Putamen (tissue), 1 donor: ENCODE data around the gene RBCK1.

Source experiments
- DNase-seq: peaks from one replicate; pipeline ENCODE4 v3.0.0-alpha.2; 2016; ENCODE audit warnings: low spot score

The RBCK1 gene

GRCh38 chr20:418858-419365 lies 10.8 kb downstream of the RBCK1 start:
- no peak for DNase-seq

- DNase-seq: no peak
Measured at GRCh38 chr20:419556-420165, 11.6 kb downstream of the RBCK1 start.

DNA sequence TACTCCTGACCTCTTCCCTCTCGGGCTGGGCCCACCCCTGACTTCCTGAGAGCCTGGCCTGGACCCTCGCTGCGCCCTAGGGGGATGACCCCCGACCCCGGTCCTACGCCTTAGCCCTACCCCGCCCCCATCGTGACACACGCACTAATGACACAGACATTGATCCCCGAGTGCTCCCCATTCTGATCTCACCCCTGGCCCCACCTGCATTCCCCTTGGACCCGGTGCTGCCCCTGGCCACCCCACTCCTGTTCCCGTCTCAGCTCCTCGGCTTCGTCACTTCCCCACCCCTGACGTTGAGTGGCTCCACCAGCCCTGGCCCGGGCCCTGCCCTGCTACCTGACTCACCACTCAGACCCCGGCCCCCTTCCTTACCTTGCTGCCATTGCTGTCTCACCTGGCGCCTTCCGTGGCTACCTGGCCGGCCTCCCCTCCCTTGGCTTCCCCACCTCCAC lies 12.1 kb downstream of the RBCK1 start:
- DNase-seq: no peak

DNA sequence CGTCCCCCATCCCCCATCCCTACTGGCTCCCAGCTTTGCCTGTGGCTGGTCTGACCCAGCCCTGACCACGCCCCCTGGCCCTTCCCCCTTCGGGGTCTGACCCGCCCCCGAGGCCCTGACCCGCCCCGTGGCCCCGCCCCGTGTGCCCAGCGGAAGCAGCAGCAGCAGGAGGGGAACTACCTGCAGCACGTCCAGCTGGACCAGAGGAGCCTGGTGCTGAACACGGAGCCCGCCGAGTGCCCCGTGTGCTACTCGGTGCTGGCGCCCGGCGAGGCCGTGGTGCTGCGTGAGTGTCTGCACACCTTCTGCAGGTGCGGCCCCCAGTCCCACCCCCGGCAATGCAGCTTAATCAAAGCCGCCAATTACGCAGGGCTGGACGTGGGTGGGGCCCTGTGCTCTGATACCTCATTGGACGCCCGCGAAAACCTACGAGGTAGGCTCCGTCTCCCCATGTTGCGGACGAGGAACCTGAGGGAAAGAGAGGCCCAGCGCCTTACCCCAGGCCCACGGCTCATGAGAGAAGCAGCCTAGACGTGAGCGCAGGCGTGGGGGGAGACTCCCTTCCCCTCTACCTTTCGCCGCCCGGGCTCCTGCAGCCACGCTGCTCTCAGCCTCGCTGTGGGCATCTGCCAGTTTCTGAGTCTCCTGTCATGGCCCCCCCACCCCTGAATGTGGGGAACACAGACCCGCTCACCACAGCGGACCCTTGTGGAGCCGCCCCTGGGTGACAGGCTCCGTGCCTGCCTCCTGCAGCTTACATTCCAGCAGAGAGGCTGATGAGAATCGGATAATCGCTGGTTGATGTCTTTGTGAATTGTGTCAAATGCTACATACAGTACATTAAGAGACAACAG lies 12.8 kb downstream of the RBCK1 start:
- no peak for DNase-seq

DNA sequence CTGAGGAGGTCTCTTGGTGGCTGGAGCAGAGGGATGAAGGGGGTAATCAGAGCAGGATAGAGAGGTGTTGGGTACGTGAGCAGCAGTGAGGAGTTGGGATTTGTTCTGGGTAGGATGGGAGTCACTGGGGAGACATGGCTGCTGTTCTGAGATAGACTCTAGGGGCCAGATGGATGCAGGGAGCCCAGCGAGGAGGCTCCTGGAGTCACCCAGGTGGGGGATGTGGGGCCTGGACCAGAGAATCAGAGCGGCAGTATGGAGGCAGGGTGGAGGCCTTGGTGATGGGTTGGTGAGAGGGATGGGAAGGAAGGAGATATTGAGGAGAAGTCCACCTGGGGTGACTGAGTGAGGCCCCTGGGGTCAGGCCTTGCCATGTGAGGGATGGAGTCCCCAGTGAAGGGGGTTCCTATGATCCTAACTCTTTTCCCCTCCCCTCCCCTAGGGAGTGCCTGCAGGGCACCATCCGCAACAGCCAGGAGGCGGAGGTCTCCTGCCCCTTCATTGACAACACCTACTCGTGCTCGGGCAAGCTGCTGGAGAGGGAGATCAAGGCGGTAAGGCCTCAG lies 13.7 kb downstream of the RBCK1 start:
- no peak for DNase-seq

GRCh38 chr20:426566-426965 lies 18.5 kb downstream of the RBCK1 start:
- DNase-seq: no peak

DNA sequence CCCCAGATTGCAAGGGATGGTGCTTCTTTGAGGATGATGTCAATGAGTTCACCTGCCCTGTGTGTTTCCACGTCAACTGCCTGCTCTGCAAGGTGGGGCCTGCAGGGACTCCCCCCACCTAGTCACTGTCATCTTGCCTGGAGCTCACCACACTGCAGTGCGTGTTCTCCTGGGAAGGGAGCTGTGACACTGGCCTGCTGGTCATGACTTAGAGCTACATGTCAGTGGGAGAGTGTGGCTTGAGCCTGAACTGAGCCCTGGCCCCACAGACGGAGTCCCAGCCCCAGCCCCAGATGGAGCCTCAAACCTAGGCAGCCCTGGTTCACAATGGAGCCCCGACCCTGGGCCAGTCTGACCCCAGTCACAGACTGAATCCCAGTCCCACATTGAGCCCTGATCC lies 19.3 kb downstream of the RBCK1 start:
- DNase-seq: no peak

DNA sequence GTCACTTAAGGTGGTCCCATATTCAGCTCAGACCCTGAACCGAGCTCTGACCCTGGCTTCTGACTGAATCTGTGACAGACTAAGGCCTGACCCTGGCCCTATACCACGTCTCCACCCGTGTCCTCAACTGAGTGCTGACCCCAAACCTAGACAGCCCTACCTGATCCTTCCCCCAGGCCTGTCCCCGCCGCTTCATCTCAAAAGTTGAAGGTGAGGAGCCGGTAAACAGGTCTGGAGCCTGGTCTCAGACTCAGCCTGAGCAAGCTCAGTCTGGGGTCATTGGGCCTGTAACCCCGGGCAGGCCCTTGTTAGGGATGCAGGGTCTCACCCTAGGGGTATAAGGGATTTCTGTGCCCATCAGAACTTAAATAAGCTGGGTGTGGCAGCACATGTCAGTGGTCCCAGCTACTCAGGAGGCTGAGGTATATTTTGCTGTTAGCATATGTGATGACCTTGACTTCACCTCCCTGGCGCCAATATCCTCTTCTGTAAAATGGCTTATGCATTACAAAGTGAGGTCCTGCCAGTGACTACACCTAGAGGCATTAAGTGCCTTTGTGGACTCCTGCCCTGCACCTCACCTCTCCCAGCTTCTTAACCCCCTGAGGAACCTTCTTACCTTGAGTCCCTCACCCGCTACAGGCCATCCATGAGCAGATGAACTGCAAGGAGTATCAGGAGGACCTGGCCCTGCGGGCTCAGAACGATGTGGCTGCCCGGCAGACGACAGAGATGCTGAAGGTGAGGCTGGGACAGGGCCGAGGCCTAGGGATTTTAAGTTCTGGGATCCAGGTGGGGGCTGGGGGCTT lies 20.0 kb downstream of the RBCK1 start:
- DNase-seq: no peak

DNA sequence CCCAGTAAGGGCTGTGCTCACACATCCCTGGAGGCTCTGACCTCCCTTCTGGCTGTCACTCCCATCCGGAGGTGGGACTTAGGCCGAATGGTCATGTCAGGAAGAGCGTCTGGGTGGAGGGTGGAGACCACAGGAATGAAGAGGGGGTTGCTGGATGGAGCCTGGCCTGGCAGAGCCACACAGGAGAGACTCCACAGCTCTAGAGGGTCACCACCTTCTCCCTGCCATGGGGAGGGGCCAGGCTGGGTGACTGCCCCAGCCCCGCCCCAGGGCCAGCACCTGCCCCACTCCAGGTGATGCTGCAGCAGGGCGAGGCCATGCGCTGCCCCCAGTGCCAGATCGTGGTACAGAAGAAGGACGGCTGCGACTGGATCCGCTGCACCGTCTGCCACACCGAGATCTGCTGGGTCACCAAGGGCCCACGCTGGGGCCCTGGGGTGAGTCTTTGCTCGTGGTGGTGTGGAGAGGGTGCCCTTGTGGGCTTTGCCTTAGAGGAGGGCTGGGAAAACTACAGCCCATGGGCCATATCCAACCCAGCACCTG lies 20.6 kb downstream of the RBCK1 start:
- no peak for DNase-seq

GRCh38 chr20:430091-430999 lies 22.2 kb downstream of the RBCK1 start:
- DNase-seq: no peak

- DNase-seq: peak; percentile 75
Measured at GRCh38 chr20:431012-431904, 23.2 kb downstream of the RBCK1 start.

- no peak for DNase-seq
Measured at GRCh38 chr20:432208-432607, 24.1 kb downstream of the RBCK1 start.

DNA sequence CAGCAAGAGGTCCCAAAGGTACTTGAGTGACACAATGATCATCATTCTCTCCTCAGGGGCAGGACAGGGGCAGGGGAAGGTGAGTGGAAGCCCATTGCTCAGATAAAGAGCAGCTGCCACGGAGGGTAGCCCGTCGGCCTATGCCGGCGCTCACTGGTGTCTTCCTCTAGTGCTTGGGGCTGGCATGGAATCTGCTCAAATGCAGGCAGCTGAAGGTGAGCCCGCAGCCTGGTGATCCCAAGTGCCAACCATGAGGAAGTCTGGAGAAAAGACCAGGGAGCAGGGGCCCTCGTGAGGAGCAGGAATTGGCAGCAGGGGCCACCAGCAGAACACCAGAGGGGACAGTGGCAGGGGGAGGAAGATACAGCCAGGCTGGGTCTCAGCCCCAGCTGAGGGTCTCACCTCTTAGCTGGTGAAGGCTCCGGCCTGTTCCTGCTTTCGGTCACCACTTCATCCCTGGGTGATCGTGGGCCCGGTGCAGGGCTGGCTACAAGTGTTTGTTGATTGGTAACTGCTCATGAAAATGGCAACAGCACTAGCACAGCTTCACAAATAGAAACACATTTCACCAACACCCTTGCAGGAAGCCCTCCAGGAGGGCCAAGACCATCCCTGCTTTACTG lies 24.7 kb downstream of the RBCK1 start:
- no peak for DNase-seq

GRCh38 chr20:433300-433975 lies 25.3 kb downstream of the RBCK1 start:
- no peak for DNase-seq

GRCh38 chr20:434221-434620 lies 26.1 kb downstream of the RBCK1 start:
- no peak for DNase-seq

DNA sequence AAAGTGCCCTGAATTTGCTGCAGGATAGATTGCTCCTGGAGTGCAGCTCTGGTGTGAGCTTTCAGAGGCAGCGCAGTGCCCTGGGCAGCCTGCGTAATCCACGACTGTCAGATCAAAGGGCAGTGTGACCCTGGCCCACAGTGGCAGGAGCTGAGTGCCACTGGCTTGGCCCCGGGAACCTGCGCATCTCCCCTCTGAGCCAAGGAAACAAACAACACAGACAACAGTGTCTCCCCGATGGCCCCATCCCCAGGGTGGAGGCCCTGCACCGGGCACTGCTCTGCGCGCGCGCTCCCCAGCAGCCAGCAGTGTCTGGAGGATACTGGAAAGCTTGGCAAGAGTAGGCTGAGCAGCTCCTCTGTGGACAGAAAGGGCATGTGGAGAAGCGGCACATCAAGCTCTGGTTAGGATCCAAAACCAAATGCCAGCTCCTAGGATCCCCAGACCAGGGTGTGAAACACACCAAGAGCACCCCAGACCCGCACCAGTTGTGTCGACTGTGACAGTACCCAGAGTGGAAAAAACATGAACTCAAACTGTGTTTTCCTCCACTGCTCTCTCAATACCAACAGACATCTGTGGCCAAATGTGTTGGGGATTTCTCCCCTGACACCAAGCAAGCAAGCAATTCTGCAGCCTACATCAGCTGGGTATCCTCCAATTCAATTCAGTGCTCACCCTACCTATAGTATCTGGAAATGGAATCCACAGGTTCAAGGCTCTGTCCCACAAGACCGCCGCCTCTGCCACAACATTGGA lies 26.7 kb downstream of the RBCK1 start:
- DNase-seq: no peak

- no peak for DNase-seq
Measured at GRCh38 chr20:435558-435957, 27.5 kb downstream of the RBCK1 start.

- no peak for DNase-seq
Measured at GRCh38 chr20:436476-436875, 28.4 kb downstream of the RBCK1 start.
